Cardiac muscle cell (in vitro differentiated cells and primary cell): ENCODE results near the gene UBAP2. TPM values are rescaled to one million over a fixed set of nuclear protein-coding genes. Genes with fewer than 3 reads are reported as not detected.
A peak's percentile ranks its signal among the peaks of the same experiment; 100 is the strongest.

Experiments used
- DNase-seq, 2 donors: peaks; one replicate each; pipeline versions ENCODE4 v3.0.0 to v3.0.0-alpha.2; 2010 to 2017; ENCODE audit warnings: low read depth in 1 of 2, low spot score in 1 of 2
- H3K27ac ChIP-seq: fragments of 200-600 bp; sonication (generic); 2 replicates; pipeline ENCODE4 v1.5.1; 2016
- H3K27me3 ChIP-seq: fragments of 200-600 bp; sonication (generic); 2 replicates; pipeline ENCODE4 v1.6.0; 2016; ENCODE audit warnings: control low read depth
- H3K36me3 ChIP-seq: fragments of 200-600 bp; sonication (generic); 2 replicates; pipeline ENCODE4 v1.5.1; 2016; ENCODE audit warnings: control low read depth
- H3K4me1 ChIP-seq: fragments of 200-600 bp; sonication (generic); 2 replicates; pipeline ENCODE4 v1.8.1; 2017; ENCODE audit warnings: low read depth, mild to moderate bottlenecking, mixed run types
- H3K4me3 ChIP-seq: fragments of 200-600 bp; sonication (generic); 2 replicates; pipeline ENCODE4 v1.5.1; 2016; ENCODE audit warnings: mild to moderate bottlenecking
- H3K9me3 ChIP-seq: fragments of 200-600 bp; sonication (generic); 2 replicates; pipeline ENCODE4 v1.5.1; 2017; ENCODE audit warnings: low read depth, mild to moderate bottlenecking, control low read depth
- polyA plus RNA-seq: library from polyadenylated mRNA; unstranded; fragments of >200 nt; fragmentation: Nextera tagmentation; extraction: Ambion mirVana; gene quantifications from 2 replicates; pipeline ENCODE4 v1.2.1, GENCODE V29; 2016
- total RNA-seq: library from RNA; depleted of rRNA; stranded (reverse); fragments of >200 nt; gene quantifications from 2 replicates; pipeline ENCODE4 v1.2.3, GENCODE V29; 2016
- TF ChIP-seq, protein P1 (sequence below): IDR thresholded peaks from 2 replicates; pipeline ENCODE4 v1.5.1; 2012; ENCODE audit warnings: low read depth, mild to moderate bottlenecking, low read length

UBAP2 gene
- total and polyA plus RNA-seq, 2 experiments from 2014 or later = 27.2 to 29.3 TPM

DNA sequence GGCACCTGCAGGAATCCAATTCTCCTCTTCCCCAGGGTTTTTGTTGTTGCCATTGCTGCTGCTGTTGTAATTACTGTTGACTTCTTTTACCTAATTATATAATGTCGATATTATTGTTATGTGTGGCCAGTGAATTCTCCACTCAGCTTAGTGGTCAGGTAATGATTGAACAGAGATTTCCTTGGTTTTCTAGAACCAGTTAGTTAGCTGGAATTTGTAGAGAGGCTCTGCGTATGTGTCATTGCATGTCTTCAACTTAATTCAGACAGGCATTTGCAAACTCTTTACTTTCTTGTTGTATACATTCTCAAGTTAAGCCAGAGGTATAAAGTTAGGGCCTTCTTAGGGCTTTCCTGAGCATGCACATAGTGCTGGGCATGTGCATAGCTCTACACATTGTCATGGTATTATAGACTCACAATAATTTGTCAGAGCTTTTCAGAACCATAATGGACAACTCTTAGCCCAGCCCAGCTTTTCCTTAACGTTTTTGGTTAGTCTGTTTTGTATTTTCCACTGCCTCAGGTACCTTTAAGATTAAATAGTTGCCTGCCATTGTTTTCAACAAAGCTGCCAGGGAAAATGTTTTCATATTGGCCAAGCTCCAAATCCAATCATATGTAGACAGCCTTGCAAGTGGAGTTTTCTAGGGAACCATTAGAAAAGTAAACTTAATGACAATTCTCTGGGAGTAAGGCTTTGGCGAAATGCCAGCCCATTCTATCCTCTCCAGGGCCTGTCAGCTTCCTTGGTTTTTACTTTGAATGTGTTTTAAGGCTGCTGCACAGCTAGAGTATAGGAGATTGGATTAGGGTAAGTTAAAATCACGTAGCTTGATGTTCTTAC is 163.6 kb downstream of the UBAP2 start:
- no peaks in the 10 kb centered on the region for H3K36me3 ChIP-seq
- H3K9me3 ChIP-seq = no peaks in the 10 kb centered on the region
- peaks cover 16% of the 10 kb centered on the region for H3K4me1 ChIP-seq
- TF ChIP-seq, protein P1, sequence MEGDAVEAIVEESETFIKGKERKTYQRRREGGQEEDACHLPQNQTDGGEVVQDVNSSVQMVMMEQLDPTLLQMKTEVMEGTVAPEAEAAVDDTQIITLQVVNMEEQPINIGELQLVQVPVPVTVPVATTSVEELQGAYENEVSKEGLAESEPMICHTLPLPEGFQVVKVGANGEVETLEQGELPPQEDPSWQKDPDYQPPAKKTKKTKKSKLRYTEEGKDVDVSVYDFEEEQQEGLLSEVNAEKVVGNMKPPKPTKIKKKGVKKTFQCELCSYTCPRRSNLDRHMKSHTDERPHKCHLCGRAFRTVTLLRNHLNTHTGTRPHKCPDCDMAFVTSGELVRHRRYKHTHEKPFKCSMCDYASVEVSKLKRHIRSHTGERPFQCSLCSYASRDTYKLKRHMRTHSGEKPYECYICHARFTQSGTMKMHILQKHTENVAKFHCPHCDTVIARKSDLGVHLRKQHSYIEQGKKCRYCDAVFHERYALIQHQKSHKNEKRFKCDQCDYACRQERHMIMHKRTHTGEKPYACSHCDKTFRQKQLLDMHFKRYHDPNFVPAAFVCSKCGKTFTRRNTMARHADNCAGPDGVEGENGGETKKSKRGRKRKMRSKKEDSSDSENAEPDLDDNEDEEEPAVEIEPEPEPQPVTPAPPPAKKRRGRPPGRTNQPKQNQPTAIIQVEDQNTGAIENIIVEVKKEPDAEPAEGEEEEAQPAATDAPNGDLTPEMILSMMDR = no peak
- H3K27ac ChIP-seq = peak overlapping the region; percentile 58
- peak; percentile 76 to 78 for DNase-seq
- H3K27me3 ChIP-seq = no peaks in the 10 kb centered on the region
- H3K4me3 ChIP-seq = no peak overlapping the region

DNA sequence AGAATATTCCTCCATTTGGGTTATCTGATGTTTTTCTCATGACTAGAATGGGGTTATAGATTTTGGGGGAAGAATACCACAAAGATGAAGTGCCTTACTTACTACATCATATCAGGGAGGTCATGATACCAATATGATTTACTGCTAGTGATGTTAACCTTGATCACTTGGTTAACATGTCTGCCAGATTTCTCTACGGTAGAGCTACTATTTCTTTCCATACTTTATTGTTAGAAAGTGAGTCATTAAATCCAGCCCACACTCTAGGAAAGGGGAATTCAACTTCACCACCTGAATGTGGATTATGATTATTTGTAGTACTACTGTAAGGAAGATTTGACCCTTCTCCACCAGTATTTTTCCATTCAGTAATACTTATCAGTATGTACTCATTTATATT is 167.1 kb downstream of the UBAP2 start:
- Histone ChIP-seq H3K4me3 (no peak overlapping the region), H3K36me3 (no peaks in the 10 kb centered on the region), H3K27me3 (no peaks in the 10 kb centered on the region), H3K27ac (no peak overlapping the region), H3K9me3 (no peaks in the 10 kb centered on the region), H3K4me1 (peaks cover 16% of the 10 kb centered on the region)
- no peak for DNase-seq
- TF ChIP-seq, protein P1 = no peak

DNA sequence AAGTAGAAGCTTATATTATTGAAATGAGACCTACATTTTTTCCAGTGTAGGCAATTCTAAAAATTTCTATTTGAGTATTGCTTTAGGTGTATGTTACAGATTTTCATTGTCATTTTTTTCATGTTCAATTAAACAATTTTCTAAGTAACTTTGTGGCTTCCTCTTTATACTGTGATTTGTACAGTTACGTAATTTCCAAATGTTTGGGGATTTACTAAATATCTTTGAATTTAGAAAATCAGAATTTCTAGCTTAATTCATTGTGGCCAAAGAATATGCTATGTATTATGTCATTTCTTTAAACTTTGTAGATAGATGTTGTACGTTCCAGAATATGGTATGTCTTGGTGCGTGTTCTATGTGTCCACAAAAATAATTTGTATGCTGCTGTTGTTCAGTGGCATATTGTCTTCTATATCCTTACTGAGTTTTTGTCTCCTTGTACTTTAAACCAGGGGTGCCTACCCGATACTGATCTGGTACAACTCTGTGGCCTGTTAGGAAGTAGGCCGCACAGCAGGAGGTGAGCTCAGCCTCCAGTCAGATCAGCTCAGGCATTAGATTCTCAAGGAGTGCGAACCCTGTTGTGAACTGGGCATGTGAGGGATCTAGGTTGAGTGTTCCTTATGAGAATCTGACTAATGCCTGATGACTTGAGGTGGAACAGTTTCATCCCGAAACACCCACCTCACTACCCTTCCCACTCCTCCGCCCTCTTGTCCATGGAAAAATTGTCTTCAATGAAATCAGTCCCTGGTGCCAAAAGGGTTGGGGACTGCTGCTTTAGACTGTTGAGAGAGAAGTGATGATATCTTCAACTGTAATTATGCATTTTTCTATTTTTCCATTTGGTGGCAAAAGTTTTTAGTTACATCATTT is 168.2 kb downstream of the UBAP2 start:
- H3K4me3 ChIP-seq = no peak overlapping the region
- no peak for DNase-seq
- no peaks in the 10 kb centered on the region for H3K9me3 ChIP-seq
- TF ChIP-seq, protein P1 = no peak
- no peaks in the 10 kb centered on the region for H3K36me3 ChIP-seq
- H3K4me1 ChIP-seq = peaks cover 12% of the 10 kb centered on the region
- peak overlapping the region; percentile 39 for H3K27ac ChIP-seq
- H3K27me3 ChIP-seq = no peaks in the 10 kb centered on the region

DNA sequence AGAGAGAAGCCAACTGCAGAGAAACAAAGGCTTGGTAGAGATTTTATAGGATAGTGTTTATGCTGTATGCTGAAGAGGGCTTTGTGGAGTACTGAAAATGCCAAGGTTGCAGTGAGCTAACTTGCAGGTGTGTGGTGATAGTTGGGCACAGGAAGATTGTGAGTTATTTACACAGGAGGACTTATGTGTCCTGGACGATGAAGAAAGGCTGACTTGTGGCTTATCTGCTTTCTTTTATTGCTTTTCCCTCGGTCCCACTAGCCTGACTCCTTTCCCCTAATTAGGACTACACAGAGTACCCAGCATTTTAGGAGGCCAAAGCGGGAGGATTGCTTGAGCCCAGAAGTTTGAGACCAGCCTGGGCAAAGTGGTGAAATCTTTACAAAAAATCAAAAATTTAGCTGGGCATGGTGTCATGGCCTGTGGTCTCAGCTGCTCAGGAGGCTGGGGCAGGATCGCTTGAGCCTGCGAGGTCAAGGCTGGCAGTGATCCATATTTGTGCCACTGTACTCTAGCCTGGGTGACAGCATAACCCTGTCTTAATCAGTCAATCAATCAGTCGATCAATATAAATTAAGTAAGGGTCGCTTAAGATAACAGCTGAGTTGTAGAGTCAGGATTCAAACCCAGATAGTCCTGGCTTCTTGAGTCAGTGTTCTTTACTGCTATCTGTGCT is 169.9 kb downstream of the UBAP2 start:
- DNase-seq = no peak
- no peaks in the 10 kb centered on the region for H3K27me3 ChIP-seq
- H3K27ac ChIP-seq = peak overlapping the region; percentile 58
- no peaks in the 10 kb centered on the region for H3K9me3 ChIP-seq
- H3K36me3 ChIP-seq = no peaks in the 10 kb centered on the region
- H3K4me1 ChIP-seq = no peaks in the 10 kb centered on the region
- H3K4me3 ChIP-seq = no peak overlapping the region
- TF ChIP-seq, protein P1 = no peak

DNA sequence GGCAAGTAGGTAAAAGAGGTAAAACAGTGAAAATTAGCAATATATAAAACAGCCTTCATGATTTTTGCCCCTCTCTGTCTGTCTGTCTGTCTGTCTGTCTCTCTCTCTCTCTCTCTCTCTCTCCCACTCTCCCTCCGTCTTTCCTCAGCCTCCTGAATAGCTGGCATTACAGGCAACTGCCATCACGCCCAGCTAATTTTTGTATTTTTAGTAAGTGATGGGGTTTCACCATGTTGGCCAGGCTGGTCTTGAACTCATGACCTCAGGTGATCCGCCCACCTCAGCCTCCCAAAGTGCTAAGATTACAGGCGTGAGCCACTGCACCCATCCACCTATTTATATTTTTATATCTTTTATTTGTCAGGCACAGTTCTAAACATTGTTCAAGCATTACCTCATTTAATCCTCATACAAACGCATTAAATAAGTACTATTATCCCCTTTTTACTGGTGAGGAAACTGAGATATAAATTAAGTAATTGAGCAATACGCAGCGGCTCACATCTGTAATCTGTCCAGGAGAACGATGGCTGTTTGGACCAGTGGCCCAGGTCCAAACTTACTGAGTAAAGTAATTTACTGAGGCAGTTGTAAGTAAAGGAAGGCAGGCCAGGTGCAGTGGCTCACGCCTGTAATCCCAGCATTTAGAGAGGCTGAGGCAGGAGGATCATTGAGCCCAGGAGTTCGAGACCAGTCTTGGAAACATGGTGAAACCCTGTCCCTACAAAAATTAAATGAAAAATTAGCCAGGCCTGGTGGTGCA is 170.8 kb downstream of the UBAP2 start:
- H3K4me3 ChIP-seq = no peak overlapping the region

More for the DNA sequence above, 170.8 kb downstream of the UBAP2 start:
- TF ChIP-seq, protein P1 = no peak
- Histone ChIP-seq H3K9me3 (no peaks in the 10 kb centered on the region), H3K36me3 (no peaks in the 10 kb centered on the region), H3K27me3 (no peaks in the 10 kb centered on the region), H3K4me1 (no peaks in the 10 kb centered on the region), H3K27ac (peak overlapping the region; percentile 58)
- no peak for DNase-seq
